NOMO-1 (cell line): ENCODE data around the gene C21orf58.

ENCODE experiments used
- DNase-seq, 2 experiments: peaks; one replicate each; lab custom pipeline; 2025; ENCODE audit not compliant: unreplicated experiment in 2 of 2; lab: John Stamatoyannopoulos, UW

C21orf58 gene

DNA sequence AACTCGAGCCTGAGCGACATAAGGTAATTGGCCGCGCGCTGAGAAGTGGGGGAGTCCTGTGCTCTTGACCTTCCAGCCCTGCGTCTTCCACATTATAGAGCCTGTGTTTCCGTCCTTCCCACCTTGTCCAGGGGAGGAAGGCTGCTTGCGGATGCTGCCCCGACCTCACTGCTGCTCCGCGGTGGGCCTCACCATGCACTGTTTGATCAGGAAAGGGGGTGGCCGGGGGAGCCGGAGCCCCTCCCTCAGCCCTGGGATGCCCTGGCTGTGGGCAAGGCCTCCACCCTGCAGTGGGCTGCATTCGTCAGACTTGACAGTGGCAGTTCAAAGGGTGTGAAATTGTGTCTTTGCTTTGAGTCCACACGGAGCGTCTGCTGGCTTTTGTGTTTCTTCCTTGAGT is 30.4 kb upstream of the C21orf58 start:
- DNase-seq, result no peak

GRCh38 chr21:46352913-46353312 is 29.2 kb upstream of the C21orf58 start:
- no peak for DNase-seq

- no peak for DNase-seq
Measured at GRCh38 chr21:46352164-46352515, 28.5 kb upstream of the C21orf58 start.

DNA sequence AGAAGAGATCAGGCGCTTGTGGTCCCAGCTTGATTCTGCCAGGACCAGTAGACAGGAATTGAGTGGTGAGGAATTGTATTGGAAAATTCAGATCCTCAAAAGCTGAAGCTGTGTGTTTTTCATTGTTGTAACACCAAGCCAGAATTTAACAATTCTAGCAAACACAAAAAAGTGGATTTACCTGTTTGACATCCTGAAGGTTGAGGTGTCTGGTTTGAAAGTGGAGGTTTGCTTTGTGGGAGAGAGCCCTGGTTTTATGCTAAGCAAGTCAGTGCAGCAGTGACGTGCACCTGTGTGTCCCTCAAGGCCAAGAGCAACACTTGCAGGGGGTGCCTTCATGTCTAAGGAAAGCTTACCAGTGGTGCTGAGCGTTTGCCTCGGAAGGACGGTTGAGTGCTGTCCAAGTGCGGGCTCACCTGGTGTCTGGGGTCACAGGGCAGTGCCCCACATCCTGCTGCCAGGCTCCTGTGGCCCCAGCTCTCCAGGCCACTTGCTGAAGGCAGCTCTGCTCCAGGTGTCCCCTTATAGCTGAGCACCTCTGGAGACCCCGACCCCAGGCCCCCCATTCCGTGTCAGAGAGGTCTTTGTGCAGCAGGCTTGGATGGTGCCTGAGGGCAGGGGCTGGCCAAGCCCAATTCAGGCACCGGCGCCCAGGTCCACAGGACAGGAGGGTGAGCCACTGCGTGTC is 27.9 kb upstream of the C21orf58 start:
- no peak for DNase-seq

DNA sequence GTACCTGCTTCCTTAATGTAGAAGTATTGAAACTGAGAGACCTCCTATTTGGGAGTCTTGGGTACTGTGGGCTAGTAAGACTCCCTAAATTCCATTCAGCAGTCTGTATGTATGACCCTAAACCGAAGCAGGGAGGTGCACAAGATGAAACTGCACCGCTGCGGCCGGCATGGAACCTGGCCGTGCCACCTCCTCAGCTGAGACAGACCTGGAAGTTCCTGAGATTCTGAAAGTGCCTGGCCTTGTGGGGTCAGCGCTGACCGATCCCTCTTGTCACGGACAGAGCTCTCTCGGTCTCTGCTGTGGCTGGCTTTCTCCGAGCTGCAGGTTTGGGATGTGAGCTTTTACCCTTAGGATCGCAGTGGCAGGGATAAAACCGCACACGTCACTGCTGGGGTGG is 27.3 kb upstream of the C21orf58 start:
- DNase-seq, result no peak

DNA sequence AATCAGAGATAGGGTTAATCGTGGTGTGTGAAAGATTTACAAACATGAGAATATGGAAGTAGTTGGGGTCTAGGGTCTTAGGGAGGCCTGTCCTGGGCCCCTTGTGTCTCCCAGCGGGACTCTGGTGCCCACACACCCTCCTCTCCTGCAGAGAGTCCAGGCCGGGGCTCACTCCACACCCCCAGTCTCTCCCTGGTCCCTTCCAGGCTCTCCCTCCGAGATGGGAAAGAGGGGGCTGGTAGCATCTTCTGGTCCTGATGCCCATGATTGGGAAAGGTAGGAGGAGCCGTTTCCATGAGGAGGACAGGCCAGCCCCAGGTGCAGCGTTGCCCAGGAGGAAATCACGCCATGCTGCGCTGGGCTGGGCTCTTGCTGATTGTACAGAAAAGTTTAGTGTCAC is 26.9 kb upstream of the C21orf58 start:
- DNase-seq, result no peak

DNA sequence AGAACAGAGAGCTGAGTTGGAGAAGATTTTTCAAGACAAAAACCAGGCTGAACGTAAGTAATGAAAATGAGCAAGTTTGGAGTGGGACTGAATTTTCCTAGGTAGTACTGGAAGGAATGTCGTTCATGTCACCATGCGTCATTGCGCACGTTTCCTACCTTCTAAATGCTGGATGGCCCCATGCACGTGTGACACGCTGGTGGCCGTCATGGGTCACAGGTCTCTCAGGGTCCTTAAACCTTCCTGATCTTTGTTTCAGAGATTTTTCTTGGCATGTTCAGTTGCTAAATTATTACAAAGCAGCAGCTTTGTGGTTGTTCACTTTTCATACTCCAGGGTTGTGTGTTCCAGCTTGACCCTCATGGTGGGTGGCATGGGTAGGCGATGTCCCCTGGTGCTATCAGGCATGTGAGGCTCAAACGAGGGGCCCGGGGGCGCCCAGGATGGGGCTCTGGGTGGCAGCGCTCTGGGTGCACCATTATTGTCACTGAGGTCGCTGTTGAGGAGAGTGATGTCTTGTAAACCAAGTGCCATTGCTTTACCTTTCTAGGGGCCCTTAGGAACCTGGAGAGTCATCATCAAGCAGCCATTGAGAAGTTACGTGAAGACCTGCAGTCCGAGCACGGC is 25.6 kb upstream of the C21orf58 start:
- no peak for DNase-seq

GRCh38 chr21:46347791-46348381 is 24.2 kb upstream of the C21orf58 start:
- DNase-seq, result no peak

DNA sequence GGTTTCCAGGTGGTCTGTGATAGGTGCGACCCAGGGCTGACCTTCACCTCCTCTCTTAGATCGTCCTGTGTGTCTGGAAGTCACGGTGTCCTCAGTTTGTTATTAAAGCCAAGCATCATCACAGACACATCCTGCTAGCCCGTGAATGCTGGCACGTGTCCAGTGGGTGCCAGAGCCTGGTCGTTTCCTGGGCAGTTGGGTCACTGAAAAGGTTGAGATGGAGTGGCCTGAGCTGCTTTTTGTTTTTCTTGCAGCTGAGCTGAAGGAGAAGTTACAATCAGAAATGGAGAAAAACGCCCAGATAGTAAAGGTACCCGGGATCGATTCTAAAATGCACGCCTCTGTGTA is 23.5 kb upstream of the C21orf58 start:
- no peak for DNase-seq

DNA sequence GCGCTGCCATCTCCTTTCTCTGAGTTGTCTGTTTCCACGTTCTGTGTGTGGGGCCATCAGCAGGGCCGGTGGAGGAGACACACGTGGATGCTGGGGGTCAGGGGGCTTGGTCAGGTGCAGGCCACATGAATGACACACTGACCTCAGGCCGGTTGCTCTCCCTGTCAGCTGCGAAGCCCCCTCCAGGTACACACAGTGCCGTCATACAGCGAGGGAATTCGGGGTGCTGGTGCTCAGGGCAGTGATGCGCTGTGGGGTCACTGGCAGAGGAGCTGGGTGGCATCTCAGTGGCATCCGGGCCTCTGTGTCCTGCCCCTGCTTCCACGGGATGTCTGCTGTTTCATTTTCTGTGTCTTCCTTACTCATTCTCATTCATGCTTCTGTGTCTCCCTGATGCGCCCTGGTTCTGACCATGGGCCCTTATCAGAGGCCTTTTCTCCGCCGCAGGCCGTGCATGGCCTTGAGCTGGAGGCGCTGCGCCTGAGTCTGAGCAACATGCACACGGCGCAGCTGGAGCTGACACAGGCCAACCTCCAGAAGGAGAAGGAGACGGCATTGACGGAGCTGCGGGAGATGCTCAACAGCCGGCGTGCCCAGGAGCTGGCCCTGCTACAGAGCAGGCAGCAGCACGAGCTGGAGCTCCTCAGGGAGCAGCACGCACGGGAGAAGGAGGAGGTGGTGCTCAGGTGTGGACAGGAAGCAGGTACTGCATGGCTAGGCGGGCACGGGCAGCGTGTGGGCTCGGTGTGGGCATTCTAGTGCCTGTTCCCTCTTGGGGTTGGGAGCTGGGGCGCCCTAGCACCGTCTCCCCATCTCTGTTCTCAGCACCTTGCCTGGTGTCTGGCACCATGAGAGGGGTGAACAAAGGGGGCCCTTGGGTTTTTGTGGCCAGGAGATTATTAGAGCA is 22.9 kb upstream of the C21orf58 start:
- DNase-seq, result no peak

DNA sequence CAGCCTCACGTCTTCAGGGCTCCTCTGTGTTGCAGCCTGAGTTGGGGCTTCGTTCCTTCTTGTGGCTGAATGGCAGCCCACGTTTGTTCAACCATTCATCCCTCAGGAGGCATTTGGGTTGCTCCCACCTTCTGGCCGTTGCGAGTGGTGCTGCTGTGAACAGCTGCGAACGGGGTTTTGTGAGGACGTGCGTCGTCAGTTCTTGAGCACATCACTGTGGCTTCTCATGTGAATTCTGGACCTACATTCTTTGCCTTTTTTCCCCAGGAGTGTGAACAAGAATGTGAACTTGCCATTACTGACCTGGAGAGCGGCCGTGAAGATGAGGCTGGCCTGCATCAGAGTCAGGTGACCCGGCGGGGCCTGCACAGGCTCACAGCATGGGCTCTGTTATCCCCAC is 22.2 kb upstream of the C21orf58 start:
- no peak for DNase-seq

GRCh38 chr21:46344219-46344915 is 20.7 kb upstream of the C21orf58 start:
- no peak for DNase-seq

- DNase-seq, result no peak
Measured at GRCh38 chr21:46340998-46341397, 17.3 kb upstream of the C21orf58 start.

- DNase-seq, result no peak
Measured at GRCh38 chr21:46336603-46337002, 12.9 kb upstream of the C21orf58 start.

GRCh38 chr21:46334351-46335140 is 10.9 kb upstream of the C21orf58 start:
- no peak for DNase-seq

- no peak for DNase-seq
Measured at GRCh38 chr21:46329796-46330195, 6.1 kb upstream of the C21orf58 start.

GRCh38 chr21:46328151-46328550 is 4.5 kb upstream of the C21orf58 start:
- DNase-seq, result no peak

- no peak for DNase-seq
Measured at GRCh38 chr21:46327711-46328110, 4.0 kb upstream of the C21orf58 start.

DNA sequence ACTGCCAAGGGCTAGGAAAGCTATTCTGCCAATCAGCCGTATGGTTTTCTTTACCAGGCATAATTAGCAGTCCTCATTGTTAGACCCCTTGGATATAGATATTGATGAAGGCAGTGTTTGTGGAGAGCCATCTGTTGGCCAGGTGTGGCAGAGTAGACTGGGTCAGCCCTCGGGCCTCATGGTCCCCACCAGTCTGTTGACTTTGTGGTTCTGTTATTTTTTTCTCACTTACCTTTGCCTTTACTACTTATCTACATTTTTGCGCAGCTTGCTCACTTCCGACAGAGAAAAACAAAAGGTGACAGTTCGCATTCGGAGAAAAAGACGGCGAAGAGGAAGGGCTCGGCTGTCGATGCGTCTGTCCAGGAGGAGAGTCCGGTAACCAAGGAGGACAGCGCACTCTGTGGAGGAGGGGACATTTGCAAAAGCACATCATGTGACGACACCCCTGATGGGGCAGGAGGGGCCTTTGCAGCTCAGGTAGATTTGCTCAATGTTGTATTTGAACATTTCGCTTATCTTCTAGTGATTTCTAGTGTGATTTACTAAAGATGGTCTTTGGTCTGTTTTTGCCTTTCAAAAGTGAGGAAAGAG is 2.5 kb upstream of the C21orf58 start:
- no peak for DNase-seq
